ENCODE measurements around the gene E2F6. TPM values are rescaled to one million over a fixed set of nuclear protein-coding genes. Genes with fewer than 3 reads are reported as not detected.

E2F6 gene
- total and polyA plus RNA-seq, 2 of the 13 experiments (the other 11 are each of a cell fraction or from before 2014, with no cell fraction given): 27.3 to 36.0 TPM

GRCh38 chr2:11420671-11421070 lies 45.3 kb downstream of the E2F6 start:
- POLR2A ChIA-PET: interaction anchor here (1.4 kb wide), 1 partner anchor 9 kb away, joined by 3 read pairs; no protein-coding TSS in a partner anchor
- in situ Hi-C loops (cut with HindIII; ENCODE audit: extremely low pct_ligation_motif_present, low pct_unique_long_range_greater_than_20kb): no loop called here

More at GRCh38 chr2:11420671-11421070, 45.3 kb downstream of the E2F6 start:
- Histone ChIP-seq H3K27me3 (ENCODE audit: control insufficient read depth in 1 of 2, insufficient read depth in 2 of 2, low read length in 2 of 2) (no peaks in the 10 kb centered on the region), H3K27ac (ENCODE audit: extremely low read length, insufficient read depth, low read length) (no peak overlapping the region), H3K9me3 (ENCODE audit: low read length) (peaks cover 14% of the 10 kb centered on the region; the same call in 1 of the 2 replicates), H3K9ac (ENCODE audit: insufficient read depth, low read depth, low read length) (no peak overlapping the region), H3K36me3 (replicated peaks in 1 of 2; ENCODE audit: control insufficient read depth in 1 of 2, insufficient read depth in 2 of 2, low read length in 2 of 2) (no peaks in the 10 kb centered on the region), H4K20me1 (ENCODE audit: insufficient read depth, low read length) (no peaks in the 10 kb centered on the region), H3K4me1 (ENCODE audit: insufficient read depth, low read length) (peaks cover 38% of the 10 kb centered on the region), H3K4me3 (replicated peaks in 1 of 3; ENCODE audit: insufficient read depth in 1 of 3, low read depth in 2 of 3, low read length in 3 of 3) (no peak overlapping the region), H3K79me2 (ENCODE audit: insufficient read depth, low read length) (no peaks in the 10 kb centered on the region), H2AFZ (ENCODE audit: low read length) (no peak overlapping the region), H3K4me2 (ENCODE audit: low read depth, low read length) (no peak overlapping the region)
- ATAC-seq: no peak
- CTCF ChIA-PET (ENCODE audit: low intra/inter-chr PET ratio, low total read pairs): no interaction called here
- no peak for FAIRE-seq
- WGBS (ENCODE audit: low lambda C conversion rate): 97% methylated on average over 9 of the region's 9 CpGs
- BruUV-seq (replicated peaks): no TSS peak
- DNase-seq (ENCODE audit: low spot score): no peak
- no peak for TF ChIP-seq SRSF9 (IDR thresholded peaks at IDR 0.05; ENCODE audit: borderline replicate concordance, insufficient read depth, low read depth, low read length, poor library complexity, severe bottlenecking)
- no peak for TF ChIP-seq ZNF552 (CRISPR knock-in tag; IDR thresholded peaks at IDR 0.05; ENCODE audit: borderline replicate concordance)
- TF ChIP-seq TCF7L2 (IDR thresholded peaks at IDR 0.05; ENCODE audit: low read depth, low read length): no peak
- TF ChIP-seq IKZF1 (IDR thresholded peaks at IDR 0.05): no peak
- TF ChIP-seq SUZ12 (IDR thresholded peaks at IDR 0.05; ENCODE audit: low read depth, low read length): no peak
- no peak for TF ChIP-seq KDM5A (IDR thresholded peaks at IDR 0.05; ENCODE audit: borderline replicate concordance, low read length)
- no peak for TF ChIP-seq ARNT (IDR thresholded peaks at IDR 0.05)
- TF ChIP-seq MLXIP (CRISPR knock-in tag; IDR thresholded peaks at IDR 0.05; ENCODE audit: borderline replicate concordance): no peak
- no peak for TF ChIP-seq ISL2 (CRISPR knock-in tag; IDR thresholded peaks at IDR 0.05)
- intact Hi-C loops (cut with micrococcal nuclease; ENCODE audit: unreplicated experiment): loop anchor here (5.0 kb wide), 1 partner anchor 262 kb away; no protein-coding TSS in a partner anchor

Data from HepG2 (cell line).